ENCODE data around the gene FREM1. TPM values are rescaled to one million over a fixed set of nuclear protein-coding genes. Genes with fewer than 3 reads are reported as not detected.

The FREM1 gene
- total and polyA plus RNA-seq, 10 of the 15 experiments (the other 5 are each of a cell fraction or from before 2014, with no cell fraction given), result 0.01 to 0.16 (median 0.08) TPM; not detected in 7

GRCh38 chr9:14838701-14839100, 71.5 kb downstream of the FREM1 start (continued):
- no peak for TF ChIP-seq ZNF592 (IDR thresholded peaks at IDR 0.05)
- no peak for TF ChIP-seq ASH2L (IDR thresholded peaks at IDR 0.05; ENCODE audit: borderline replicate concordance, low read depth)

- H3K79me2 ChIP-seq (ENCODE audit: control insufficient read depth, insufficient read depth, low read length), result no peaks in the 10 kb centered on the region
- in situ Hi-C loops (cut with MboI) (no loop called here), intact Hi-C loops (cut with micrococcal nuclease; ENCODE audit: unreplicated experiment) (no loop called here)
- no TSS peak for BruUV-seq (replicated peaks)
- FAIRE-seq (no peak), DNase-seq (ENCODE audit: low read depth, low spot score) (no peak), ATAC-seq (no peak)
- RAD21 ChIA-PET (ENCODE audit: unreplicated experiment), result no interaction called here
- no peak overlapping the region for H3K4me3 ChIP-seq
- no peaks in the 10 kb centered on the region for H4K20me1 ChIP-seq (ENCODE audit: control insufficient read depth, insufficient read depth)
- CTCF ChIA-PET, result no interaction called here
- POLR2A ChIA-PET, result no interaction called here
- H3K36me3 ChIP-seq (ENCODE audit: control insufficient read depth in 2 of 2, insufficient read depth in 2 of 2, low read length in 1 of 2), result no peaks in the 10 kb centered on the region
- no peaks in the 10 kb centered on the region for H3K27me3 ChIP-seq (replicated peaks in 1 of 2; ENCODE audit: control insufficient read depth in 2 of 2, insufficient read depth in 2 of 2, low read length in 1 of 2)
- H3K27ac ChIP-seq (ENCODE audit: control insufficient read depth, insufficient read depth), result no peak overlapping the region
- SMC1A ChIA-PET (ENCODE audit: uncharacterized antibody, unreplicated experiment), result no interaction called here
- H2AFZ ChIP-seq (ENCODE audit: control insufficient read depth, low read depth, low read length), result no peak overlapping the region
- TF ChIP-seq E4F1 (IDR thresholded peaks at IDR 0.05; ENCODE audit: borderline replicate concordance, partially characterized antibody) (no peak), IKZF1 (conservative IDR thresholded peaks at IDR 0.05) (no peak), SUPT20H (IDR thresholded peaks at IDR 0.05; ENCODE audit: borderline replicate concordance, control insufficient read depth, low read depth, low read length) (no peak), NFXL1 (IDR thresholded peaks at IDR 0.05; ENCODE audit: borderline replicate concordance) (no peak), CBX5 (IDR thresholded peaks at IDR 0.05; ENCODE audit: low read depth) (no peak), ASH2L (IDR thresholded peaks at IDR 0.05; ENCODE audit: borderline replicate concordance, low read depth) (no peak), KLF5 (IDR thresholded peaks at IDR 0.05; ENCODE audit: partially characterized antibody) (no peak), POLR2AphosphoS2 (IDR thresholded peaks at IDR 0.05; ENCODE audit: low read depth, low read length) (no peak), NFYA (IDR thresholded peaks at IDR 0.05; ENCODE audit: borderline replicate concordance, low read depth, low read length) (no peak), HSF1 (IDR thresholded peaks at IDR 0.05; ENCODE audit: low read depth, low read length) (no peak), LARP7 (IDR thresholded peaks at IDR 0.05) (no peak), CBFB (IDR thresholded peaks at IDR 0.05; ENCODE audit: low read depth) (no peak)
- no peaks in the 10 kb centered on the region for H3K4me1 ChIP-seq (ENCODE audit: control insufficient read depth, insufficient read depth, low read length)
- WGBS (ENCODE audit: insufficient coverage, insufficient replicate concordance, low lambda C conversion rate, missing lambda C conversion rate), result 65% methylated on average over 7 of the region's 7 CpGs
- no peak overlapping the region for H3K9ac ChIP-seq (ENCODE audit: control insufficient read depth, insufficient read depth, low read length)
- no peaks in the 10 kb centered on the region for H3K9me3 ChIP-seq (replicated peaks; ENCODE audit: control insufficient read depth, insufficient read depth, low read length)
- no peak overlapping the region for H3K4me2 ChIP-seq (ENCODE audit: control insufficient read depth, insufficient read depth)
Measured at GRCh38 chr9:14836885-14837284, 73.3 kb downstream of the FREM1 start.
